ENCODE data around the gene CCNL1.

Gene CCNL1

DNA sequence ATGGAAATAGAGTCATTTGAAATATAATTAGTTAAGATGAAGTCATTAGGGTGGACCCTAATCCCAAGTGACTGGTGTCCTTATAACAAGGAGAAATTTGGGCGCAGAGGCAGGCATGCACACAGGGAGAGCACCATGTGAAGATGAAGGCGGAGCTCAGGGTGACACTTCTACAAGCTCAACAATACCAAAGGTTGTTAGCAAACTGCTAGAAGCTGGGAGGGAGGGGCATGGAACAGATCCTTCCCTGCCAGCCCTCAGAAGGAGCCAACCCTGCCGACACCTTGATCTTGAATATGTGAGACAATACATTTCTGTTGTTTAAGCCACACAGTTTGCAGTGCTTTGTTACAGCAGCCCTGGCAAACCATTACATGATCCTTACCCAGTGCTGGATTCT lies 57.8 kb downstream of the CCNL1 start:
- no peak for DNase-seq

DNA sequence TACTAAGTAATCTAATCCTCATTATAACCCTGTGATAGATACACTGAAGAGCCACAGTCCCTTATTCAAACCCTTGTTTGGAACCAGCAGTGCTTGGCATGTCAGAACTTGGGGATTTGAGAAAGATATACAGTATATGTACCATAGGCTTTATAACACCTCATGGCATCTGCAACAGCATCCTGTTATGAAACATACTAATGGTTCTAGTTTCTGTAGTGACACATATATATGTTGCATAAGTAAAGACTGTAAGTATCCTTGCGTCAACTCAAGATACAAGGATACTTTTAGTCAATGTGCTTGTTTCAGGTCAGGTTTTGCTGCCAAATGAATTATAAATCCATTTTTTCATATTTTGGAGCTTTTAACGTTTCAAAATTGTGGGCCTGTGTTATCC lies 58.5 kb downstream of the CCNL1 start:
- no peak for DNase-seq

GRCh38 chr3:157100608-157101396 lies 59.1 kb downstream of the CCNL1 start:
- DNase-seq, result no peak

DNA sequence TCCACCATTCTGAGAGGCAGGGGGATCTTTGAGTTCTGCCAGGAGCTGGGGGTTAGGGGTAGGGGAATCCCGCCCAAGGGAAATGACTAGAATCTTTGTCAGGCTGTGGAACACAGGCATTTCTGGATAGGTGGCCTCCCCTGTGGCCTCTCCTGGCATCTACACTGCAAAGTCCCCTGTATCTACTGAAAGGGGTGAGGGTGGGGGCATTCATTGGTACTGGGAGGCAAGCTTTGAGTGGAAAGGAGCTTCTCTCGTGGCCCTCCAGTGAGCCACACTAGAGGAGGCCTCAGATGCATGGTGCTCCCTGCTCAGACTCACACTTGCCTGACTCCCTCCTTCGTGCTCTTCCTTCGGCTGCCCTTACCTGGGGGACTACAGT lies 59.9 kb downstream of the CCNL1 start:
- no peak for DNase-seq

- no peak for DNase-seq
Measured at GRCh38 chr3:157099326-157100095, 60.4 kb downstream of the CCNL1 start.

DNA sequence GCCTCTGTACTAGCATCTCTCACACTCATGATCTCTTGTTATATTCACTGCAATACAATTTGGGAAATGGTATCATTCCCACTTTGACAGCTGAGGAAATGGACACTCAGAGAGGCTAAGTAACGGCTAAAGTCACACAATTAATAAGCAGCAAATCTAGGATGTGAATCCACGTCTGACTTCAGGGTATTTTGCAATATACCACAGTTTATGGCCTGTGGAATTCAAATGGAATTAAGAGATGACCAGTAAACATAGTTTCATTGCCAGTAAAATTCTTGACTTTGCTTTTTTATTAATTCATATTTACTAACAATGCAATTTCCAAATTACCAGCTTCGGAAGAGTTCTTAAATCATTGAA lies 61.1 kb downstream of the CCNL1 start:
- DNase-seq, result no peak

- DNase-seq, result no peak
Measured at GRCh38 chr3:157098121-157098822, 61.7 kb downstream of the CCNL1 start.
